ENCODE measurements around the gene PRPF39.

PRPF39 gene

DNA sequence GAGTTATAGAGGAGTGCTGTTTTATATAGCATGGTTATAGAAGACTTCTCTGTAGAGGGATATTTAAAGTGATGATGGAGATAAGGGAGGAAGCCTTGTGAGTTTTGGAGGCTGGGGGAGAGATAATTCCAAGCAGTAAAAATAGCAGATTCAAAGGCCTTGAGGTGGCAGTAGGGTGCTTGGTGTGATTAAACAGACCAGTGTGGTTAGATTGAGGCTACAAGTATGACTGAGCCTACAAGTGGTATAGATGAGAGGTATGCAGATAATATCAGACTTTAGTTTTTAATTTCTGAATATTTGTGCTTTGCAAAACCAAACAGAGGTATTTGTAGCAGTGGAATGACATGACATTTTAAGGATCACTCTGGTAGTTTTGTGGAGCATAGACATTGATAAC lies 72.2 kb downstream of the PRPF39 start:
- no peaks in the 10 kb centered on the region for H3K27me3 ChIP-seq (replicated peaks; ENCODE audit: insufficient read depth, low read length)
- no peaks in the 10 kb centered on the region for H4K20me1 ChIP-seq (ENCODE audit: insufficient read depth, low read length)
- no peaks in the 10 kb centered on the region for H3K9me2 ChIP-seq (replicated peaks; ENCODE audit: insufficient read depth, low read length)
- H2AFZ ChIP-seq (ENCODE audit: low read length): no peak overlapping the region
- no peak for DNase-seq
- H3K9ac ChIP-seq (ENCODE audit: low read length): no peak overlapping the region
- H3K36me3 ChIP-seq (replicated peaks; ENCODE audit: insufficient read depth, low read length): no peaks in the 10 kb centered on the region
- no peaks in the 10 kb centered on the region for H3K9me3 ChIP-seq (replicated peaks; ENCODE audit: insufficient read depth, low read length)
- H3K4me1 ChIP-seq (ENCODE audit: low read length): no peaks in the 10 kb centered on the region
- TF ChIP-seq EZH2 (optimal IDR thresholded peaks at IDR 0.05; ENCODE audit: low read depth, low read length) (no peak), EZH2phosphoT487 (IDR thresholded peaks at IDR 0.05; ENCODE audit: low read length) (no peak)
- TF ChIP-seq, protein P1, sequence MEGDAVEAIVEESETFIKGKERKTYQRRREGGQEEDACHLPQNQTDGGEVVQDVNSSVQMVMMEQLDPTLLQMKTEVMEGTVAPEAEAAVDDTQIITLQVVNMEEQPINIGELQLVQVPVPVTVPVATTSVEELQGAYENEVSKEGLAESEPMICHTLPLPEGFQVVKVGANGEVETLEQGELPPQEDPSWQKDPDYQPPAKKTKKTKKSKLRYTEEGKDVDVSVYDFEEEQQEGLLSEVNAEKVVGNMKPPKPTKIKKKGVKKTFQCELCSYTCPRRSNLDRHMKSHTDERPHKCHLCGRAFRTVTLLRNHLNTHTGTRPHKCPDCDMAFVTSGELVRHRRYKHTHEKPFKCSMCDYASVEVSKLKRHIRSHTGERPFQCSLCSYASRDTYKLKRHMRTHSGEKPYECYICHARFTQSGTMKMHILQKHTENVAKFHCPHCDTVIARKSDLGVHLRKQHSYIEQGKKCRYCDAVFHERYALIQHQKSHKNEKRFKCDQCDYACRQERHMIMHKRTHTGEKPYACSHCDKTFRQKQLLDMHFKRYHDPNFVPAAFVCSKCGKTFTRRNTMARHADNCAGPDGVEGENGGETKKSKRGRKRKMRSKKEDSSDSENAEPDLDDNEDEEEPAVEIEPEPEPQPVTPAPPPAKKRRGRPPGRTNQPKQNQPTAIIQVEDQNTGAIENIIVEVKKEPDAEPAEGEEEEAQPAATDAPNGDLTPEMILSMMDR (IDR thresholded peaks at IDR 0.05; ENCODE audit: low read length): no peak
- no peak overlapping the region for H3K27ac ChIP-seq (ENCODE audit: low read length)
- no peak overlapping the region for H3K4me2 ChIP-seq (ENCODE audit: low read depth, low read length)
- no peaks in the 10 kb centered on the region for H3F3A ChIP-seq (ENCODE audit: insufficient read depth, low read length)
- no peak overlapping the region for H3K4me3 ChIP-seq (ENCODE audit: low read length)
- H3K79me2 ChIP-seq (ENCODE audit: low read length): no peaks in the 10 kb centered on the region
